ENCODE data around the gene USP33. TPM values are rescaled to one million over a fixed set of nuclear protein-coding genes. Genes with fewer than 3 reads are reported as not detected.
A peak's percentile ranks its signal among the peaks of the same experiment; 100 is the strongest.

The USP33 gene
- total RNA-seq, 4 donors from 2014 or later = 87.9 to 108 (median 88.7) TPM

- TF ChIP-seq EP300 (IDR thresholded peaks at IDR 0.05) = no peak
- peak in 2 of 5 experiments; percentile 23 to 32 for TF ChIP-seq CTCF (IDR thresholded peaks at IDR 0.05)
- WGBS, 2 donors = 35 to 49% methylated on average over 11 to 12 of the region's 21 CpGs
- Histone ChIP-seq H3K4me3 (peak overlapping the region in 1 of 4 donors; percentile 28), H3K27me3 (no peaks in the 10 kb centered on the region), H3K27ac (no peak overlapping the region), H3K4me1 (peaks cover 0 to 14% (median 4%) of the 10 kb centered on the region in 4 donors), H3K9me3 (no peaks in the 10 kb centered on the region), H3K36me3 (peaks cover 0 to 32% (median 0%) of the 10 kb centered on the region in 3 donors)
- DNase-seq (ENCODE audit: low spot score in 2 of 2) = no peak
Observed at GRCh38 chr1:77687519-77687906, 72.1 kb downstream of the USP33 start.

- H3K4me3 ChIP-seq = no peak overlapping the region
- no peak for DNase-seq (ENCODE audit: low spot score in 2 of 2)
- no peaks in the 10 kb centered on the region for H3K9me3 ChIP-seq
- H3K27ac ChIP-seq = no peak overlapping the region
- peaks cover 0 to 14% (median 4%) of the 10 kb centered on the region in 4 donors for H3K4me1 ChIP-seq
- H3K36me3 ChIP-seq = peaks cover 0 to 26% (median 0%) of the 10 kb centered on the region in 3 donors
- TF ChIP-seq EP300 (IDR thresholded peaks at IDR 0.05) (no peak), CTCF (IDR thresholded peaks at IDR 0.05) (no peak), POLR2A (IDR thresholded peaks at IDR 0.05) (no peak)
- no peaks in the 10 kb centered on the region for H3K27me3 ChIP-seq
- 91 to 92% methylated on average over 21 to 31 of the region's 33 CpGs for WGBS, 2 donors
Observed at GRCh38 chr1:77686796-77687518, 72.7 kb downstream of the USP33 start.

GRCh38 chr1:77683160-77684148, 76.2 kb downstream of the USP33 start:
- peak overlapping the region; percentile 88 to 97 (median 92) for H3K27ac ChIP-seq
- peak; percentile 78 for DNase-seq (ENCODE audit: low spot score in 2 of 2)
- H3K4me1 ChIP-seq = peaks cover 0 to 42% (median 13%) of the 10 kb centered on the region in 4 donors
- 1% methylated on average over 14 to 40 of the region's 72 CpGs for WGBS, 2 donors
- peak overlapping the region; percentile 75 to 86 (median 82) for H3K4me3 ChIP-seq
- H3K36me3 ChIP-seq = no peaks in the 10 kb centered on the region
- no peaks in the 10 kb centered on the region for H3K9me3 ChIP-seq
- TF ChIP-seq CTCF (IDR thresholded peaks at IDR 0.05) = peak; percentile 89 to 99 (median 98)
- peak in 1 of 2 donors; percentile 43 for TF ChIP-seq EP300 (IDR thresholded peaks at IDR 0.05)
- peak; percentile 16 to 37 for TF ChIP-seq POLR2A (IDR thresholded peaks at IDR 0.05)
- H3K27me3 ChIP-seq = no peaks in the 10 kb centered on the region

GRCh38 chr1:77682460-77683159, 77.0 kb downstream of the USP33 start, which contains the start of gene ZZZ3:
Gene ZZZ3 (minus strand): TSS chr1:77682658. CDS start chr1:77633354, 49,304 bp downstream.
- 1% methylated on average over 44 to 46 of the region's 56 CpGs for WGBS, 2 donors
- H3K4me1 ChIP-seq = peaks cover 0 to 50% (median 16%) of the 10 kb centered on the region in 4 donors

More at GRCh38 chr1:77682460-77683159, 77.0 kb downstream of the USP33 start, which contains the start of gene ZZZ3:
- DNase-seq (ENCODE audit: low spot score in 2 of 2) = peak; percentile 91 to 95
- no peaks in the 10 kb centered on the region for H3K9me3 ChIP-seq
- H3K27ac ChIP-seq = peak within 1 kb of the TSS; percentile 88 to 97 (median 92)
- no peaks in the 10 kb centered on the region for H3K27me3 ChIP-seq
- H3K36me3 ChIP-seq = no peaks in the 10 kb centered on the region
- H3K4me3 ChIP-seq = peak within 1 kb of the TSS; percentile 75 to 86 (median 82)
- TF ChIP-seq POLR2A (IDR thresholded peaks at IDR 0.05) (peak in 1 of 2 donors; percentile 41), CTCF (IDR thresholded peaks at IDR 0.05) (peak in 2 of 5 experiments; percentile 4 to 18), EP300 (IDR thresholded peaks at IDR 0.05) (peak; percentile 60 to 86)
